DND-41 (cell line): ENCODE results near the gene VPS13A.

Source experiments
- EZH2 ChIP-seq: IDR thresholded peaks from 3 replicates; pipeline ENCODE4 v1.6.1; 2012; ENCODE audit warnings: borderline replicate concordance, low read depth, mild to moderate bottlenecking, moderate library complexity, low read length, inconsistent platforms; ENCODE audit not compliant: severe bottlenecking
- TF ChIP-seq, protein P1 (sequence below): IDR thresholded peaks from 2 replicates; pipeline ENCODE4 v1.5.1; 2012; ENCODE audit warnings: borderline replicate concordance, low read length, moderate library complexity, mild to moderate bottlenecking; ENCODE audit not compliant: poor library complexity, severe bottlenecking; ENCODE audit errors: extremely low read depth

DNA sequence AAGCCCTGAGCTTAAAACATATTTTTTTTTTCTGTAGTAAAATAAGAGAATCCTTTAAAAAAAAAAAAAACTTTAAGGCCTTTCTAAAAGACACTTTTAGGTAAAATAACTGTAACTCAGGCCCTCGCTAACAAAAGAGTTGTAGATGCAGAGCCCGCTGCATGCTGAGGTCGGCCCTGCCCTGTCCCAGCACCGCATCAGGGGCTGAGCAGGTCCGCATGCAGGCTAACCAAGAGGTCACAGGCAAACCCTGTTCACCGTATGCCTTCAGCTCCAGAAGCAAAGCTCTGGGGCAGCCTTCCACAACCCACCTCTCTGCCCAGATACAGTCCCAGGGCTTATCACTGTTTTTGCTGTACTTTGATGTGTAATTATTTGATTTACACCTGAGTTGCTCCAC, 254.7 kb downstream of the VPS13A start:
- TF ChIP-seq, protein P1, sequence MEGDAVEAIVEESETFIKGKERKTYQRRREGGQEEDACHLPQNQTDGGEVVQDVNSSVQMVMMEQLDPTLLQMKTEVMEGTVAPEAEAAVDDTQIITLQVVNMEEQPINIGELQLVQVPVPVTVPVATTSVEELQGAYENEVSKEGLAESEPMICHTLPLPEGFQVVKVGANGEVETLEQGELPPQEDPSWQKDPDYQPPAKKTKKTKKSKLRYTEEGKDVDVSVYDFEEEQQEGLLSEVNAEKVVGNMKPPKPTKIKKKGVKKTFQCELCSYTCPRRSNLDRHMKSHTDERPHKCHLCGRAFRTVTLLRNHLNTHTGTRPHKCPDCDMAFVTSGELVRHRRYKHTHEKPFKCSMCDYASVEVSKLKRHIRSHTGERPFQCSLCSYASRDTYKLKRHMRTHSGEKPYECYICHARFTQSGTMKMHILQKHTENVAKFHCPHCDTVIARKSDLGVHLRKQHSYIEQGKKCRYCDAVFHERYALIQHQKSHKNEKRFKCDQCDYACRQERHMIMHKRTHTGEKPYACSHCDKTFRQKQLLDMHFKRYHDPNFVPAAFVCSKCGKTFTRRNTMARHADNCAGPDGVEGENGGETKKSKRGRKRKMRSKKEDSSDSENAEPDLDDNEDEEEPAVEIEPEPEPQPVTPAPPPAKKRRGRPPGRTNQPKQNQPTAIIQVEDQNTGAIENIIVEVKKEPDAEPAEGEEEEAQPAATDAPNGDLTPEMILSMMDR: no peak
- TF ChIP-seq EZH2: no peak
